ENCODE results near the gene OR52E6.

Gene OR52E6

DNA sequence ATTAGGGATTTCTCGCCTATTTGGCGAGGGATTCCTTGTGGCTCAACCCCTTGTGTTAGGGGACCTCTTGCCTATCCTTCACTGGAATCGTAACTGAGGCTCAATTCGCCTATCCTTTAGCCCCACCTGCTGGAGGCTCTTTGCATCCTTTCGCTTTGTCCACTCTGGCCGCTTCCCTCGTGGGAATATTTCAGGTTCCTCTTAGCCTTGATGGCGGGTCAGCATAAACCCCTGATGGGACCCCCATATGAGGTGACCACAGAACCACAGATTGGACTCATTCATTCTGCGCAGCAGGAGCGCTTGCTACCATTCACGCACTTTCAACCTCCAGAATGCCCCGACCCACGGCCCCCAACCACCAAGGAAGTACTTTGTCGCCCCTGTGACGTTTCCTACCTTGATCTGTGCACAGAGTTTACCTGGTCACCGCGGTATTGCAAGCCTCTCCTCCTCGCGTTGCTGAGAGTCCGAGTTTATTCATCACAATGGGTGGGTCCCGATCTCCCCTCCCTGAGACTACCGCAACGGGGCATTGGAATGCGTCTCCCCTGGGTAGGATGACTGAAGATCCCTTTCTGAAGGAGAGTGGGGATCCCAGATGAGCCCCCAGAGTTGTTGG, 33.1 kb downstream of the OR52E6 start, which contains the start of gene OR52N2:
TSS of gene OR52N2 (plus strand) at position 425 of the 622 bp plus-strand sequence. CDS start 11,412 bp downstream, outside the sequence.
- TF ChIP-seq, protein P1, sequence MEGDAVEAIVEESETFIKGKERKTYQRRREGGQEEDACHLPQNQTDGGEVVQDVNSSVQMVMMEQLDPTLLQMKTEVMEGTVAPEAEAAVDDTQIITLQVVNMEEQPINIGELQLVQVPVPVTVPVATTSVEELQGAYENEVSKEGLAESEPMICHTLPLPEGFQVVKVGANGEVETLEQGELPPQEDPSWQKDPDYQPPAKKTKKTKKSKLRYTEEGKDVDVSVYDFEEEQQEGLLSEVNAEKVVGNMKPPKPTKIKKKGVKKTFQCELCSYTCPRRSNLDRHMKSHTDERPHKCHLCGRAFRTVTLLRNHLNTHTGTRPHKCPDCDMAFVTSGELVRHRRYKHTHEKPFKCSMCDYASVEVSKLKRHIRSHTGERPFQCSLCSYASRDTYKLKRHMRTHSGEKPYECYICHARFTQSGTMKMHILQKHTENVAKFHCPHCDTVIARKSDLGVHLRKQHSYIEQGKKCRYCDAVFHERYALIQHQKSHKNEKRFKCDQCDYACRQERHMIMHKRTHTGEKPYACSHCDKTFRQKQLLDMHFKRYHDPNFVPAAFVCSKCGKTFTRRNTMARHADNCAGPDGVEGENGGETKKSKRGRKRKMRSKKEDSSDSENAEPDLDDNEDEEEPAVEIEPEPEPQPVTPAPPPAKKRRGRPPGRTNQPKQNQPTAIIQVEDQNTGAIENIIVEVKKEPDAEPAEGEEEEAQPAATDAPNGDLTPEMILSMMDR (IDR thresholded peaks at IDR 0.05): peak; percentile 64

GRCh38 chr11:5807580-5807979, 34.1 kb downstream of the OR52E6 start:
- Histone ChIP-seq H3K9me3 (ENCODE audit: control insufficient read depth, low read length) (no peaks in the 10 kb centered on the region), H3K4me2 (ENCODE audit: low read length) (no peak overlapping the region), H3K4me3 (ENCODE audit: low read depth, low read length) (no peak overlapping the region), H3K27ac (no peak overlapping the region), H3K27me3 (ENCODE audit: control insufficient read depth, insufficient read depth, low read length) (no peaks in the 10 kb centered on the region), H3K9ac (no peak overlapping the region), H2AFZ (no peak overlapping the region), H3K79me2 (no peaks in the 10 kb centered on the region), H3K36me3 (ENCODE audit: control insufficient read depth, insufficient read depth, low read length) (no peaks in the 10 kb centered on the region), H3K4me1 (no peaks in the 10 kb centered on the region)
- TF ChIP-seq, protein P1 (IDR thresholded peaks at IDR 0.05): no peak

More for the DNA sequence above, 33.1 kb downstream of the OR52E6 start, which contains the start of gene OR52N2:
- H3K4me3 ChIP-seq (ENCODE audit: low read depth, low read length): peak within 1 kb of the TSS; percentile 33
- no peaks in the 10 kb centered on the region for H3K4me1 ChIP-seq
- H3K27me3 ChIP-seq (ENCODE audit: control insufficient read depth, insufficient read depth, low read length): no peaks in the 10 kb centered on the region
- no peak within 1 kb of the TSS for H3K27ac ChIP-seq
- H3K9ac ChIP-seq: no peak within 1 kb of the TSS
- H3K9me3 ChIP-seq (ENCODE audit: control insufficient read depth, low read length): no peaks in the 10 kb centered on the region
- H3K36me3 ChIP-seq (ENCODE audit: control insufficient read depth, insufficient read depth, low read length): no peaks in the 10 kb centered on the region
- peak within 1 kb of the TSS; percentile 72 for H3K4me2 ChIP-seq (ENCODE audit: low read length)
- peak within 1 kb of the TSS; percentile 46 for H2AFZ ChIP-seq
- H3K79me2 ChIP-seq: no peaks in the 10 kb centered on the region

GRCh38 chr11:5803982-5804381, 37.7 kb downstream of the OR52E6 start:
- no peak overlapping the region for H3K4me2 ChIP-seq (ENCODE audit: low read length)
- no peaks in the 10 kb centered on the region for H3K36me3 ChIP-seq (ENCODE audit: control insufficient read depth, insufficient read depth, low read length)
- no peak overlapping the region for H3K9ac ChIP-seq
- H2AFZ ChIP-seq: no peak overlapping the region
- TF ChIP-seq, protein P1 (IDR thresholded peaks at IDR 0.05): no peak
- H3K4me3 ChIP-seq (ENCODE audit: low read depth, low read length): no peak overlapping the region
- H3K27ac ChIP-seq: no peak overlapping the region
- H3K9me3 ChIP-seq (ENCODE audit: control insufficient read depth, low read length): no peaks in the 10 kb centered on the region
- H3K27me3 ChIP-seq (ENCODE audit: control insufficient read depth, insufficient read depth, low read length): no peaks in the 10 kb centered on the region
- no peaks in the 10 kb centered on the region for H3K4me1 ChIP-seq
- H3K79me2 ChIP-seq: no peaks in the 10 kb centered on the region

GRCh38 chr11:5796541-5796940, 45.2 kb downstream of the OR52E6 start:
- no peaks in the 10 kb centered on the region for H3K9me3 ChIP-seq (ENCODE audit: control insufficient read depth, low read length)

More at GRCh38 chr11:5796541-5796940, 45.2 kb downstream of the OR52E6 start:
- TF ChIP-seq, protein P1 (IDR thresholded peaks at IDR 0.05): no peak
- H3K27me3 ChIP-seq (ENCODE audit: control insufficient read depth, insufficient read depth, low read length): no peaks in the 10 kb centered on the region
- H3K4me3 ChIP-seq (ENCODE audit: low read depth, low read length): no peak overlapping the region
- H3K27ac ChIP-seq: no peak overlapping the region
- no peak overlapping the region for H2AFZ ChIP-seq
- no peaks in the 10 kb centered on the region for H3K36me3 ChIP-seq (ENCODE audit: control insufficient read depth, insufficient read depth, low read length)
- H3K79me2 ChIP-seq: no peaks in the 10 kb centered on the region
- no peak overlapping the region for H3K4me2 ChIP-seq (ENCODE audit: low read length)
- no peak overlapping the region for H3K9ac ChIP-seq
- H3K4me1 ChIP-seq: no peaks in the 10 kb centered on the region

All from parathyroid adenoma (tissue), 2 donors.